Nephron (organoid): ENCODE measurements around the gene ZNF862.

Experiments
- H3K27ac Mint-ChIP-seq, 3 experiments: 2 replicates each; pipeline ENCODE4 v1.8.0; 2020; ENCODE audit warnings: mixed read lengths in 3 of 3, mild to moderate bottlenecking in 2 of 3, moderate library complexity in 1 of 3
- H3K27me3 Mint-ChIP-seq: 2 replicates; pipeline ENCODE4 v1.8.0; 2021; ENCODE audit warnings: low read depth, mild to moderate bottlenecking, moderate library complexity, mixed read lengths
- H3K36me3 Mint-ChIP-seq: 2 replicates; pipeline ENCODE4 v1.8.0; 2020; ENCODE audit warnings: low read depth, mixed read lengths
- H3K4me1 Mint-ChIP-seq: 2 replicates; pipeline ENCODE4 v1.8.0; 2020; ENCODE audit warnings: mixed read lengths
- H3K4me3 Mint-ChIP-seq, 3 experiments: 2 replicates each; pipeline ENCODE4 v1.8.0; 2020; ENCODE audit warnings: mild to moderate bottlenecking in 3 of 3, mixed read lengths in 3 of 3, moderate library complexity in 2 of 3
- H3K9me3 Mint-ChIP-seq: 2 replicates; pipeline ENCODE4 v1.8.0; 2020; ENCODE audit warnings: mixed read lengths
- CTCF ChIP-seq, 3 experiments: fragments of 200-600 bp; sonication (generic); IDR thresholded peaks; one replicate each; pipeline ENCODE4 v1.5.0; 2021; ENCODE audit warnings: antibody characterized with exemption in 3 of 3; ENCODE audit not compliant: unreplicated experiment in 3 of 3

The ZNF862 gene

DNA sequence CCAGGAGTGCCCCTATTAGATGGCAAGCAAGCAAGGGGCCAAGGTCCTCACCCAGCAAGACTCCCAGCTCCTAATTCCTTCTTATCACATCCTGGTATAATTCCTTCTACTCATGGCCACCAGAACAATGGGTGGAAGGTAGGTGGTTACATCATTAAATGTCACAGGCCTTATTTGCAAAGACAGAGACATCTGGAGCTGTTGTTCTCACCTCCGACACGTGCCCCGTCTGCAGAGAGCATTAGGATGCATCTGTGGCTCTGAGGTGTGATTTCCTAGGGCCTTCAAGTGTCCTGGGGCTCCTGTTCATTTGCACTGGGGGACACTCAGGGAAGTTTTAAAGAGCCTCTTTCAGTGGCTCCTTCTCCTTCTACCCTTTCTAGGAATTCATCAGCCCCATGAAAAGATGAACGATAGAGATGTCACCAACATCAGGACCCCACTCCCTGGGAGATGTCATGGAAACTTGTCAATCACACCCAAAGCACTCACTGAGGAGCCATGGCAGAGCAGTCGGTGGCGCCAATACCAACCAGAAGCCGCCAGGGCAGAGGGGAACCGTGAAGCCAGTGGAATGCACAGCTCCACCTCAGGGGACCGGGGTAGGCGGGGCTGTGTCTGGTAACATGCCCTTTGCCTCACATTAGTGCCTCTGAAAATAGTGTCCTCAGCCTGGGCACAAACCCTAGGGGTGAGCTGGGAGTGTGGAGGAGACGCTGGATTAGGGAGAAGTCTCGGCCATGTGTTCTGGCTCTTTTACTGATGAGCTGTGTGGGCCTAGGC is 32.7 kb downstream of the ZNF862 start:
- peaks cover 29% of the 10 kb centered on the region for H3K4me1 Mint-ChIP-seq
- no peaks in the 10 kb centered on the region for H3K9me3 Mint-ChIP-seq
- H3K4me3 Mint-ChIP-seq, result peak overlapping the region in 1 of 3 experiments; percentile 6
- peaks cover 7% of the 10 kb centered on the region for H3K27me3 Mint-ChIP-seq
- H3K27ac Mint-ChIP-seq, result no peak overlapping the region
- no peaks in the 10 kb centered on the region for H3K36me3 Mint-ChIP-seq
- no peak for TF ChIP-seq CTCF (IDR thresholded peaks at IDR 0.05; ENCODE audit: unreplicated experiment in 3 of 3)

DNA sequence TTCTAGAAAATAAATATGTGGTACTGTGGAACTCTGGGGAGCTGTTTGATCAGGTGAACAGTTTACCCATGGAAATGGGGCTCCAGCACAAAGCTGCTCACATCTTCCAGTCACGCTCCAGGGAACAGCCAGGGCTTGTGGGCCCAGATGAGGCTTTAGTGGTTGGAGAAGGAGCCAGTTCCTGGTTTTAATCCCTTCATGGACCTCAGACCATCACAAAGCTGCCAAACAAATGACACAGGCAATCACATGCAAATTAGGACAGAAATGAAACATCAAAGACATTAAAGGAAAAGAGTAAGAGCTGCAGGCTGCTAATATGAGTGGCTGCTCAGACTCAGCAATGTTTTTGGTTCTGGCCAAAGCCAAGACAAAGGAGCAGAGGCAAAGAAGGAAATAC is 33.4 kb downstream of the ZNF862 start:
- Mint-ChIP-seq H3K36me3 (no peaks in the 10 kb centered on the region), H3K9me3 (no peaks in the 10 kb centered on the region), H3K27me3 (peaks cover 7% of the 10 kb centered on the region), H3K4me1 (peaks cover 29% of the 10 kb centered on the region), H3K4me3 (peak overlapping the region in 2 of 3 experiments; percentile 10 to 58), H3K27ac (peak overlapping the region in 1 of 3 experiments; percentile 72)
- TF ChIP-seq CTCF (IDR thresholded peaks at IDR 0.05; ENCODE audit: unreplicated experiment in 3 of 3), result no peak

- Mint-ChIP-seq H3K27ac (peak overlapping the region; percentile 70 to 94 (median 89)), H3K4me1 (peaks cover 26% of the 10 kb centered on the region), H3K4me3 (peak overlapping the region; percentile 86 to 89 (median 87)), H3K27me3 (peaks cover 7% of the 10 kb centered on the region), H3K36me3 (no peaks in the 10 kb centered on the region), H3K9me3 (no peaks in the 10 kb centered on the region)
- peak in 2 of 3 experiments; percentile 15 to 18 for TF ChIP-seq CTCF (IDR thresholded peaks at IDR 0.05; ENCODE audit: unreplicated experiment in 3 of 3)
These were observed 34.4 kb downstream of the ZNF862 start for GRCh38 chr7:149872419-149873073.

GRCh38 chr7:149873074-149873969 is 35.1 kb downstream of the ZNF862 start, which contains the start of gene ATP6V0E2:
Gene ATP6V0E2 (plus strand): TSS chr7:149873969. CDS start chr7:149874066, 97 bp downstream.
- peaks cover 7% of the 10 kb centered on the region for H3K27me3 Mint-ChIP-seq

More at GRCh38 chr7:149873074-149873969, 35.1 kb downstream of the ZNF862 start, which contains the start of gene ATP6V0E2:
- TF ChIP-seq CTCF (IDR thresholded peaks at IDR 0.05; ENCODE audit: unreplicated experiment in 3 of 3), result no peak
- H3K4me1 Mint-ChIP-seq, result peaks cover 31% of the 10 kb centered on the region
- peak within 1 kb of the TSS; percentile 70 to 94 (median 89) for H3K27ac Mint-ChIP-seq
- H3K36me3 Mint-ChIP-seq, result no peaks in the 10 kb centered on the region
- H3K4me3 Mint-ChIP-seq, result peak within 1 kb of the TSS; percentile 87 to 89 (median 89)
- H3K9me3 Mint-ChIP-seq, result no peaks in the 10 kb centered on the region
